NCI-H345 (cell line): ENCODE results near the gene PHYKPL.
A peak's percentile ranks its signal among the peaks of the same experiment; 100 is the strongest.
"Not testable (repeated sequence)": the region's sequence is repeated elsewhere in the genome, so short reads cannot be mapped to it uniquely, and the experiment has no call there.

Experiments used
- DNase-seq: peaks from one replicate; lab custom pipeline; 2025; lab: John Stamatoyannopoulos, UW

The PHYKPL gene

DNA sequence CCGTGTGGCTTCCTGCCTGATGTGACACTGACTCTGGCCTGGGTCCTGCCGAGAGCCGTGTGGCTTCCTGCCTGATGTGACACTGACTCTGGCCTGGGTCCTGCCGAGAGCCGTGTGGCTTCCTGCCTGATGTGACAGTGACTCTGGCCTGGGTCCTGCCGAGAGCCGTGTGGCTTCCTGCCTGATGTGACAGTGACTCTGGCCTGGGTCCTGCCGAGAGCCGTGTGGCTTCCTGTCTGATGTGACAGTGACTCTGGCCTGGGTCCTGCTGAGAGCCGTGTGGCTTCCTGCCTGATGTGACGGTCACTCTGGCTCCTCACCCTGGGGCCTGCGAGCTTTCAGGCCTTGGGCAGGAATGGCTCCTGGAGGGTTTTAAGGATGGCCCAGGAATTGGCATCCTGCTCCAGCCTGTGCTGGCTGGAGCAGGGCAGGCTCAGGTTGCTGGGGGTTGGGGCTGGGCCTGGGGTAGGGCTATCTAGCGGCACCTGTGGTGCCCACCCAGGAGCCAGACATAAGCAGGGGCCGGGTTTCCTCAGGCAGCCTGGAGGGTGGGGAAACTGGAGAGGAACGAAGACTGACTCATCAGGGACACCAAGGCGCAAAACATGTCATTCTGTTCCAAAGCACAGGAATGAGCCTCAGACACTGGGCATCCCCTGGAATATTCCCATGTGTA lies 7.2 kb upstream of the PHYKPL start:
- DNase-seq = not testable (repeated sequence)

GRCh38 chr5:178238711-178239592 lies 6.3 kb upstream of the PHYKPL start:
- no peak for DNase-seq

- DNase-seq = no peak
Observed at GRCh38 chr5:178238313-178238635, 5.7 kb upstream of the PHYKPL start.

GRCh38 chr5:178237431-178238312 lies 5.1 kb upstream of the PHYKPL start:
- DNase-seq = no peak

GRCh38 chr5:178236679-178237078 lies 4.1 kb upstream of the PHYKPL start:
- no peak for DNase-seq

DNA sequence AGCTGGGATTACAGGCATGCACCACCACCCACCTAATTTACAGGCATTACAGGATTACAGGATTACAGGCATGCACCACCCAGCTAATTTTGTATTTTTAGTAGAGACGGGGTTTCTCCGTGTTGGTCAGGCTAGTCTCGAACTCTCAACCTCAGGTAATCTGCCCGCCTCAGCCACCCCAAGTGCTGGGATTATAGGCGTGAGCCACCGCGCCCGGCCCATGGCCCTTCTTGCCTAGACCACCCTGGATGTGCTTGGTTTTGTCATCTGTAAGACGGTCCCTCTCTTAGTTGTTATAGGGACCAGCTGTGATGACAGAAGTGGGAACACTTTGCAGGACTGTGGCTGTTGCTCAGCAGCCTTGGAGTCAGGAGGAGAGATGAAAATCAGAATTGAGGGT lies 3.5 kb upstream of the PHYKPL start:
- no peak for DNase-seq

DNA sequence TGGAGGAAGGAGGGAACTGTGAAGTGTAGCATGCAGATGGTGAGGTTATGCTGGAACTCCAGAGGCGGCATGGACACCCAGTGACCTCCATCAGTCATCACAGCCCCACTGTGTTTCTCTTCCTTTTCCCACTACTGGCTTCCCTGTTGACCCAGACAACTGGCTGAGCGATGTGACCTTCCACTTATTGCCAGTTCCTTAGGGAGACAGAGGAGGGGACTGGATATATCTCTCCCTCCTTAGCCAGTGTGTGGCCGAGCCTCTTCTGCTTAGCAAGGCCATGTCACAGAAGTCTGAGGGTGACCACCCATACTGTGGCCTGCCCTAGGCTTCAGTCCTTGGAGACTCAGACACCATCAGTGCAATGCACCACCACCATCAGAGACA lies 3.0 kb upstream of the PHYKPL start:
- no peak for DNase-seq

GRCh38 chr5:178234750-178235587 lies 2.4 kb upstream of the PHYKPL start:
- DNase-seq = peak; percentile 69

DNA sequence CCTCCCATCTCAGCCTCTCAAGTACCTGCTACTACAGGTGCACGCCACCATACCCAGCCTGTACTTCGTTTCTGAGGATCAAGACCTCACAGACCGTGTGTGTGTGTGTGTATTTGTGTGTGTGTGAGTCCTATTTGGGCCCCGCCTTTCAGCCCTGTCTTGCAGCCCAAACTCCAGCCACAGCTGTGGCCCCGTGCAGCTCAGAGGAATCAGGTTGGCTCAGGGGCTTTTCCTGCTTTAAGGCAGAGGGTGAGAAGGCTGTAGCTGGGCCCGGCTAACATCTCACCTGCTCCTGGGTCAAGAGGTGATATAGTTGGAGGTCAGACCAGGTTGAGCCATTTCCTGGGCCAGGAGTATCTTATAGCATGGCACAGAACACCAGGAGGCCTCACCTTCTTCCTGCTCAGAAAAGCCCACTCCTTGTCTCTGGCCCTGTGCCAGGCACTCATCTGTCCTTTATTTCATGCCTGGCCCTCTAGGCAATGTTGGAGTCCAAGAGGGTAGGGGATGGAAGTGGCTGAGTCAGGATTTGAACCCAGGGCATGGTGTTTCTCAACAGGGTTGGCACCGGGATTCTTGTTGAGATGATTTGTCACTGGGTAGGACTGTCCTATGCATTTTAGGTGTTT lies 1.6 kb upstream of the PHYKPL start:
- DNase-seq = peak; percentile 38

- DNase-seq = no peak
Observed at GRCh38 chr5:178232920-178233429, 373 bp upstream of the PHYKPL start.

GRCh38 chr5:178231539-178232123 lies 971 bp downstream of the PHYKPL start:
- no peak for DNase-seq

DNA sequence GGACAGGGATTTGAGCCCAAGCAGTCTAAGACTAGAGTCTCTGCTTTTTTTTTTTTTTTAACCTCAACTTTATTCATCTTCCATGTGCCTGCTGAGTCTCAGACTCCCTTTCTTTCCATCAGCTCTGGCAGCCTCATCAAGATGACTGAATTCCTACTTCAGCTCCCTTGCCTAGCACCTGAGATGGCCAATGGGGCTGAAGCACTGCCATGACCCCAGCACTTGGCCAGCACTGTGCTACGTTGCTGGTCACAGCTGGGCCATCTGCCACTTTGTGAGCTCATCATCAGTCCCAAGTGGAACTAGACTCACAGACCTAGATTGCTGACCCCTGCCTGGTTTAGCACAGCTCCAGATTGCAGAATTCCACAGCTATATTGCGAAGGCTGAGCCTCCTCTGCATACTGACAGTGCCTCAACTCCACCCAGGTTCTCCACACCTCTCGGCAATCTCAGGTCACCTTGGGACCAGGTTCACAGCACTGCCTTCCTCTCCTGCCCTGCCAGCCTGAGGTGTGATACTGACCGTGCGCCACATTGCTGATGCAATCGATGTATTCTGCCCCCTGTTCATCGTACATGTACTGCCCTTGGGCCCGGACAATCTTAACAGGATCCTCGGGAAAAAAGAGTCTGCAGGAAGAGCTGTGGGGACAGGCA lies 1.6 kb downstream of the PHYKPL start:
- DNase-seq = no peak

DNA sequence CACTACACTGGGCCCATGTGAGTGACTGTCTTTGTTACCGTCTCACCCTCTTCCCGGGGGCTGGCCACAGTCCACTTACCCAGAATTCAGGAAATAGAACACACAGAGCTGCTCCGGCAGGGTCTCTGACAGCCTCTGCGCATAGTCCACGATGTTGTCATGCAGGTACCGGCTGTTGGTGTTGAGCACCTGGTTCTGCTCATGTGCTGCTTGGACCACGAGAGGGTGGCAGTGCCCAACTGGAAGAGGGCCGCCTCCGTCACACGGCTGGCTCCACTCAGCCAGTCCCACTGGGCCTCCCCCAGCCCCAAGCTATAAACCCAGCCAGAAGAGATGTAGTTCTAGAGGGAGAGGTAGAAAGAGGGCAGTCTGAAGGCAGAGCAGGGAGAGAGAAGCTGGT lies 2.7 kb downstream of the PHYKPL start:
- no peak for DNase-seq

- not testable (repeated sequence) for DNase-seq
Observed at GRCh38 chr5:178229111-178229510, 3.5 kb downstream of the PHYKPL start.

DNA sequence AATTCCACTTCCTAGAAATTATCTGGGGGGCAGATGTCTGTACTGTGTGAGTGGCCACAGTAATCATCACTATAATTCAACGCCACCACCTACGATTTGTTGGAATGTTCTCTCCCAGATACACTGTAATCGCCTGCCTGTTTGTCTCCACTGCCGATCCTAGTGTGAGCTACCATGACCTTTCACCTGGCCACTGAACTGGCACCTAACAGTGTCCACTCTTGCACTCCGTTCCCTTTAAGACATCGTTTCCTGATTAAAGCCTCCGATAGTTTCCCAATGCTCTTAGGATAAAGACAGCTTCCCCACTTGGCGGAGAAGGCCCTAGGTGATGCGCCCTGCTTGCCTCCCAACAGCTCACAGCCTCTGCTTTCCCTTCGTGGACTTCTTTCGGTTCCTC lies 4.0 kb downstream of the PHYKPL start:
- DNase-seq = no peak

DNA sequence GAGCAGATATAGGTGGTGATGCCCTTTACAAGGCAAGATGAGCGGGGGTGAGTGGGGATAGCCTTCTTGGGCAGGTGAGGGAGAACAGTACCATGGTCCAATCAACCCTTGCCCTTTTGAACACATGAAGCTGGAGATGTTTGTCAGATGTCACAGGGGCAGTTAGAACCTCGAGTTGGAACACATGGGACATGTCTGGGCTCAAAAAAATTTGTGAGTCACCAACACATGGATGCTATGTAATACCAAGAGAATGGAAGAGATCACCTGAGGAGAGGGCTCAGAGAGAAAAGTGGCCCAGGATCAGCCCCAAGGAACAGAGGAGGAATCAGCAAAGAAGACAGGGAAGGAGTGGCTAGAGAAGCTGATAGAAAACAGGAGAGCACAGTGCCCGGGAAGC lies 4.7 kb downstream of the PHYKPL start:
- no peak for DNase-seq

DNA sequence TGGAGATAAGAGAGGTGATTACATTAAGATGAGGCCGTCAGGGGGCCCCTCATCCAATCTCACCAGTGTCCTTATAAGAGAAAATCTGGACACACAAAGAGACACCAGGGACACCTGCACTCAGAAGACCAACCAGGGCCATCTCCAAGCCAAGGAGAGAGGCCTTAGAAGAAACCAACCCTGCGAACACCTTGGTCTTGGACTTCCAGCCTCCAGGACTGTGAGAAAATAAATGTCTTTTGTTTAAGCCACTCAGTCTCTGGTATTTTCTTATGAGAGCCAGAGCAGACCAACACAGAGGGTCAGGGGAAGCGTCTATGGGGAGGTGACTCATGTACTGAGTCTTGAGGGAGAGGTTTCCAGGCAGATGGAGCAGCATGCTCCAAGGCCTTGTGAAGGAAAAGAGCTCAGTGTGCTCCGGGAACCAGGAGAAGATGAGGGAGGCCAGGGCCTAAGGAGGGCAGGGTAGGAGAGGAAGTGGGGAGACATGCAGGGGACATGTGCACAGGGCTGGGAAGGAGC lies 5.4 kb downstream of the PHYKPL start:
- no peak for DNase-seq

- DNase-seq = no peak
Observed at GRCh38 chr5:178225174-178225573, 7.4 kb downstream of the PHYKPL start.

DNA sequence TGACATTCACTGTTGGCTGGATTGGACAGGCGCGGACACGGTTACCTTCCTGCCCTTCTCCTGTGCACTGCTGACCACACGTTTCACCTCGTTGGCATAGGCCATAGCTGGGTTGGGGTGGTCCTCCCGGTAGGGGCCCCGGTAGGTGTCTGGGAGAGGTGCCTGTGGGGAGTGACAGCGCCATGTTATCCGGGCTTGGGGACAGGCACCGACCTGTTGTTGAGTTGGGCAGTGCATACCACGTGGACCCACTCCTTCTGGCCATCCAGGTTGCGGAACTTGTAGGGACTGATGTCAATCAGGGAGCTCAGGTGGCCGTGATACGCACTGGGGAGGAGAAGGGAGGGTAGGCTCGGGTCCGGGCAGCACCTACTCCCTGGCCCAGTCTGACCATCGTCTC lies 8.2 kb downstream of the PHYKPL start:
- no peak for DNase-seq

DNA sequence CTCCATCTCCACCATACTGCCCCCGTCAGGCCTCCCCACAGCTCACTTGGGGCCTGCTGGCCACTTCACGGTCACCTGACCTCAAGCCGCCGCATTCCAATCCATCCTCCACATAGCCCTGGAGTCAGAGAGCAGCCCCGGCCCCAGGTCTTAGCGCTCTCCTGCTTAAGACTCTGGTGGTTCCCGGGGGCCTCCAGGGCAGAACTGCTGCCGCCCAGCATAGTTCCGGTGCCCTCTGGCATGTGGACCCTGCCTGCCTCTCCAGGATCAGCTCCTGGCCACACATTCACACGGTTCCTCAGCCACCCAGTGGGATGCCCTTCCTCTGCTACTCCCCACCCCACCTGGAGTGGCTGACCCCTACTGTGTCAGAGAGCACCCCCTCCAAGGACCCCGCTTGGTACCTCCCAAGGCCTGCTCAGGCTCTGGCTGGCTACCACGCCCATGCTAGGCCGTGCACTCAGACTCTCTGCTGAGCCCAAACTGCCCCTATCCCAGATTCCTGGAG lies 8.7 kb downstream of the PHYKPL start:
- DNase-seq = no peak
